ENCODE data around the gene DEDD.

DNA sequence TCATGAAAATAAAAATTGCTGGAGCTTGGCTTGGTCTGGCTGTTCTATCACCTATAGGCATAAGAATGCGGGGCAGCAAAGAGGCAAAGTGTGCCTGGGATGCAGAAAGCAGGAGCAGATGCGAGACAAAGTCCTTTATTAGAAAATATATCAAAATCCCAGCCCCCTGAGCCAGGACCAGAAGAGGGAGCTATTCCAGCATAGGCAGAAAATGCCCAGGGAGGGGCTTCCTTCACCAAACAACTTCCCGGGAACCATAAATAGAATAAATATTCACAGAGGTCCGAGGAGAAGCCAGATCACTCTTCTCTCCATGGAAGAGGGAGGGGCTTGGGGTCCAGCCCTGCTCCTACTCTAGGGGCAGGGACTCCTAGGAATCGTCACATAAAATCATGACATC, 38.7 kb upstream of the DEDD start:
- no peak for TF ChIP-seq FOXM1 (IDR thresholded peaks at IDR 0.05; ENCODE audit: borderline replicate concordance)
- no peak for TF ChIP-seq ARNT (IDR thresholded peaks at IDR 0.05)
- no peak for TF ChIP-seq TARDBP (IDR thresholded peaks at IDR 0.05)
- TF ChIP-seq SP1 (IDR thresholded peaks at IDR 0.05): no peak
- no peak for TF ChIP-seq CTBP1 (IDR thresholded peaks at IDR 0.05; ENCODE audit: borderline replicate concordance)
- TF ChIP-seq SUZ12 (IDR thresholded peaks at IDR 0.05): no peak
- TF ChIP-seq FOXA1 (IDR thresholded peaks at IDR 0.05): no peak
- TF ChIP-seq ELF4 (IDR thresholded peaks at IDR 0.05): no peak
- TF ChIP-seq BHLHE40 (IDR thresholded peaks at IDR 0.05; ENCODE audit: borderline replicate concordance): no peak
- no peak for TF ChIP-seq HDGF (IDR thresholded peaks at IDR 0.05; ENCODE audit: borderline replicate concordance)
- no peak for TF ChIP-seq FOXK2 (IDR thresholded peaks at IDR 0.05)
